ENCODE results near the gene STARD7.

STARD7 gene

GRCh38 chr2:96158554-96158940 lies 50.1 kb downstream of the STARD7 start:
- TF ChIP-seq, protein P1, sequence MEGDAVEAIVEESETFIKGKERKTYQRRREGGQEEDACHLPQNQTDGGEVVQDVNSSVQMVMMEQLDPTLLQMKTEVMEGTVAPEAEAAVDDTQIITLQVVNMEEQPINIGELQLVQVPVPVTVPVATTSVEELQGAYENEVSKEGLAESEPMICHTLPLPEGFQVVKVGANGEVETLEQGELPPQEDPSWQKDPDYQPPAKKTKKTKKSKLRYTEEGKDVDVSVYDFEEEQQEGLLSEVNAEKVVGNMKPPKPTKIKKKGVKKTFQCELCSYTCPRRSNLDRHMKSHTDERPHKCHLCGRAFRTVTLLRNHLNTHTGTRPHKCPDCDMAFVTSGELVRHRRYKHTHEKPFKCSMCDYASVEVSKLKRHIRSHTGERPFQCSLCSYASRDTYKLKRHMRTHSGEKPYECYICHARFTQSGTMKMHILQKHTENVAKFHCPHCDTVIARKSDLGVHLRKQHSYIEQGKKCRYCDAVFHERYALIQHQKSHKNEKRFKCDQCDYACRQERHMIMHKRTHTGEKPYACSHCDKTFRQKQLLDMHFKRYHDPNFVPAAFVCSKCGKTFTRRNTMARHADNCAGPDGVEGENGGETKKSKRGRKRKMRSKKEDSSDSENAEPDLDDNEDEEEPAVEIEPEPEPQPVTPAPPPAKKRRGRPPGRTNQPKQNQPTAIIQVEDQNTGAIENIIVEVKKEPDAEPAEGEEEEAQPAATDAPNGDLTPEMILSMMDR (conservative IDR thresholded peaks at IDR 0.05; ENCODE audit: control insufficient read depth, insufficient read depth, low read depth, low read length), result no peak
- H3K4me3 ChIP-seq (ENCODE audit: control insufficient read depth, low read depth, low read length), result no peak overlapping the region
- no peak for DNase-seq (ENCODE audit: low read depth)

GRCh38 chr2:96157649-96158553 lies 50.7 kb downstream of the STARD7 start:
- H3K4me3 ChIP-seq (ENCODE audit: control insufficient read depth, low read depth, low read length), result no peak overlapping the region
- no peak for DNase-seq (ENCODE audit: low read depth)
- TF ChIP-seq, protein P1 (conservative IDR thresholded peaks at IDR 0.05; ENCODE audit: control insufficient read depth, insufficient read depth, low read depth, low read length), result no peak

- H3K4me3 ChIP-seq (ENCODE audit: control insufficient read depth, low read depth, low read length), result no peak overlapping the region
- TF ChIP-seq, protein P1 (conservative IDR thresholded peaks at IDR 0.05; ENCODE audit: control insufficient read depth, insufficient read depth, low read depth, low read length), result no peak
- no peak for DNase-seq (ENCODE audit: low read depth)
These were observed 51.5 kb downstream of the STARD7 start for GRCh38 chr2:96156926-96157648.

DNA sequence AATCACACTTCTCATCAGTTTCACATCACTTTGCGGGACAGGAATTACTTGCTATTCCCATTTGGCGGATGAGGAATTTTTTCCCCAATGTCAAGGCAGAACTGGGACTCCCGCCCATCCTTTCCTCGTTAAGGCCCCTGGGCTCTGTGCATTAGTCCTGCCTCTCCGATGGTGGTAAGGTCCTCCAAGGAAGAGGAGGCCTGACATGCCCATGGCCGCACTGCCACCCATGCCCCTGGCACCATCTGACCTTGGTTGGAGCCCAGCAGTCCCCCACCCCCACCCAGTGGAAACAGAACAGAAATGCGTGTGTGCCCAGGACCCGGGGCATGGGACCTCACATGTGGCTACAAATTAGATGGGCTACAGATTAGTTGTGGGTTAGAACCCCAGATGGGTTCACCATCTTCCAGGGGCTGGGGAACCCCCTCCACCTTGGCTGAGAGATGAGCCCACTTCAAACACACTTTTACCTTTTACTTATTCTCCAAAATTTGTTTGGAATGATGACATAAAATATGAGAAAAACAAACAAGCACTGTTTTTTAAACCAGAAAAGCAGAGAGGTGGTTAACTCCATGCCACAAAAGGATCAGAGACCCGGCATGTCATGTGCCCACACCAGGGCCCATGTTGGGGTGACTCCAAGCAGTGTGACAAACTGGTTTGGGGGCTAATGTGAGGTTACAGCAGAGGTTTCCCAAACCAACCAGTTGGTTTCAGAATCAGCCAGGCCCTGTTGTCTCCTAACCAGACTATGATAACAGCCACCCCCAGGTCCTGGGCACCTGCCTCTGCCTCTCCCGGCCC lies 52.4 kb downstream of the STARD7 start:
- TF ChIP-seq, protein P1 (conservative IDR thresholded peaks at IDR 0.05; ENCODE audit: control insufficient read depth, insufficient read depth, low read depth, low read length), result no peak
- no peak for DNase-seq (ENCODE audit: low read depth)
- no peak overlapping the region for H3K4me3 ChIP-seq (ENCODE audit: control insufficient read depth, low read depth, low read length)

DNA sequence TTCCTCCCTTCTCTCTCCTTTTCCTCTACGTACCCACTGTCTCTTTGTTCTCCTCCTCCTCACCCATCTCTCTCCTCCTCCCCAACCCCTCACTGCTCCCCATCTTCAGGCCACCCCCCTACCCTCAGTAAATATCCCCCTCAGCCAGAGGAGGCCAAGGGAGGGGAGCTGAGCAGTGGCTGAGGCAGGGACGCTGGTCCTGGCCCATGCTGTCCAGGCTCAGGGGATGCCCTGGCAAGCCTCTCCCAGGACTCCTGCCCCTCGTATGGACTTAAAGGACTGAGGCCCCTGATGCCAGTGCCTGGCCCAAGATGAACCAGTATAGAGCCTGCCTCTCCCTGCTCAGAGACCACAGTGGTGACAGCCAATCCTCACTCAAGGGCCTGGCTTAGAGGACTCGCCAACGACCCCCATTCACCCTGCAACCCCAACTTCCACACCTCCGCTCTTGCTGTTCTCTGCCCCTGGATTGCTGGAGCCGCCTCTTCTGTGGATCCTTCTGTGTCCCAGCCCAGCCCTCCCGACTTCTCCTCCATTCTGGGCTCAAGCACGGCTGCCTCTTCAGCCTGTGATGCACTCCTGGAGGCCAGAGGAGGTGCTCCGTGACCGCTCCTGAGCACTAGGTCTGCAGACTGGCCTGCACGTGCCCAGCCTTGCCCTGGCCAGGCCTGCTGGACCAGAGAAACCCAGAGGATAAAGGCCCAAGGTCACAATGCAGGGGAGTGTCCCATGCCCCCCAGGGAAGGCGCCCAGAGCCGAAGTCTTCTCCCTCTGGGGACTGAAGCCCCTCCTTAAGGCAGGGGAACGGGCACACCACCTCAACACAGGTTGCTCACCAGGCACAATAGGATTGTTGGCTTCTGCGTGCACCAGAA lies 53.9 kb downstream of the STARD7 start:
- no peak for DNase-seq (ENCODE audit: low read depth)
- H3K4me3 ChIP-seq (ENCODE audit: control insufficient read depth, low read depth, low read length), result no peak overlapping the region
- TF ChIP-seq, protein P1 (conservative IDR thresholded peaks at IDR 0.05; ENCODE audit: control insufficient read depth, insufficient read depth, low read depth, low read length), result no peak
